NAMALWA (cell line): ENCODE measurements around the gene KLHL17.
A peak's percentile ranks its signal among the peaks of the same experiment; 100 is the strongest.

Experiments
- DNase-seq: peaks from one replicate; pipeline ENCODE4 v3.0.0-alpha.2; 2015; ENCODE audit warnings: low spot score

KLHL17 gene

GRCh38 chr1:923131-923990 lies 37.0 kb upstream of the KLHL17 start, which contains the start of gene SAMD11:
Gene SAMD11, plus strand, starts transcription at chr1:923923. Its CDS starts 509 bp downstream, at chr1:924432.
- peak; percentile 61 for DNase-seq

GRCh38 chr1:923991-924655 lies 36.3 kb upstream of the KLHL17 start:
- no peak for DNase-seq

GRCh38 chr1:924656-925560 lies 35.5 kb upstream of the KLHL17 start:
- DNase-seq: no peak

- no peak for DNase-seq
Measured at GRCh38 chr1:925561-926421, 34.6 kb upstream of the KLHL17 start.

DNA sequence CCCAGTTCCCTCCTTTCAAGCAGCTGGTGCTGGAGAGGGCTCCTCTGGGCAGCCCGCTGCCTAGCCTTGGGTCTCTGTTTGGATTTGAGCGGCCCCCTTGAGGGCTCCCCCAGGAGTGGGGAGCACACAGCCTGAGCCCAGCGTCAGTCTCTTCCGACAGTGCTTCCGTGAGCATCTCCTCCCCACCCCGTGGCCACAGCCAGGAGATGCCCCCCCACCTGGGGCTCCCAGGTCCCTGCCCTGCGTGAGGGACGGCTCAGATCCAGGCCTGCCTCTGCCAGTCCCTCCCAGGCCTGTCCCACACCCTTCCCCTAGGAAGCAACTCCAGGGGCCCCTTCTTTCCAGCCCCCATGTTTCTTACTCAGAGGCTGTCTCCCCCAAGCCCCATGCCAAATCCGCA lies 33.1 kb upstream of the KLHL17 start:
- no peak for DNase-seq

- DNase-seq: no peak
Measured at GRCh38 chr1:927748-928147, 32.6 kb upstream of the KLHL17 start.

DNA sequence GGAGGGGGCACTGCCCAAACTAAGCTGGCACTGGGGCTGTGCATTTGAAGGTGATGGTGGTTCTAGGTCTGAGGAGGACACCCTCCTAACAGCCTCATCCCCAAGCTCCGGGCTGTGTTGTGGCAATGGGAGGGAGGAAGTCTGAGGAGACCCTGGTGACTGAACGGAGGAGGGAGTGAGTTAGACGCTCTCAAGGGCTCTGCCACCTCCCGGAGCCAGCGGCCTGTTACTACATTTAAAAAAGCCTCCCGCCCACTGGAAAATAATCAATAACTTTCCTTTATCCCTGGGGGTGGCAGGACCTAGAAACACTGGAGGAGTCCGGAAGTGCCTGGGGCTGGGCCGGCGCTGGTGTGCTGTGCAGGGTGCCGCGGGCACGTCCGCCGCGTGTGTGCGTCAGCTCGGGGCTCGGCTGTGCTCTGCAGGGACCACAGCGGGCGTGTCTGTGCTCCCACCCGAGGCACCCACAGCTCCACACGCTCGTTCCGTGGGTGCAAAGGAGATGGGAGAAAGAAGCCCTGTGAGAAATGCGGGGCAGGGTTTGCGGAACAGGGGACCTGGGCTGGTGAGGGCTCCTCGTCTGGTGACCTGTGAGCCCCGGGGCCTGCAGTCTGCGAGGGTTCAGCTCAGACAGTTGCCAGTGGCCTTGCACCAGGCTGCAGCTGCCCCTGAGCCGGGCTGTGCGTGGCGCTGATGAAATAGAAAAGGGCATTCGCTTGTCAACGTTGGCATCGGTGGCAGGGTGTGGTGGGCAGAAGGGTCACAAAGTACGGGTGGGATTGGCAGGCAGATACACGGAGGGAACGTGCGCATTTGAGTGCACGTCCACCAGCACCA lies 31.3 kb upstream of the KLHL17 start:
- no peak for DNase-seq

DNA sequence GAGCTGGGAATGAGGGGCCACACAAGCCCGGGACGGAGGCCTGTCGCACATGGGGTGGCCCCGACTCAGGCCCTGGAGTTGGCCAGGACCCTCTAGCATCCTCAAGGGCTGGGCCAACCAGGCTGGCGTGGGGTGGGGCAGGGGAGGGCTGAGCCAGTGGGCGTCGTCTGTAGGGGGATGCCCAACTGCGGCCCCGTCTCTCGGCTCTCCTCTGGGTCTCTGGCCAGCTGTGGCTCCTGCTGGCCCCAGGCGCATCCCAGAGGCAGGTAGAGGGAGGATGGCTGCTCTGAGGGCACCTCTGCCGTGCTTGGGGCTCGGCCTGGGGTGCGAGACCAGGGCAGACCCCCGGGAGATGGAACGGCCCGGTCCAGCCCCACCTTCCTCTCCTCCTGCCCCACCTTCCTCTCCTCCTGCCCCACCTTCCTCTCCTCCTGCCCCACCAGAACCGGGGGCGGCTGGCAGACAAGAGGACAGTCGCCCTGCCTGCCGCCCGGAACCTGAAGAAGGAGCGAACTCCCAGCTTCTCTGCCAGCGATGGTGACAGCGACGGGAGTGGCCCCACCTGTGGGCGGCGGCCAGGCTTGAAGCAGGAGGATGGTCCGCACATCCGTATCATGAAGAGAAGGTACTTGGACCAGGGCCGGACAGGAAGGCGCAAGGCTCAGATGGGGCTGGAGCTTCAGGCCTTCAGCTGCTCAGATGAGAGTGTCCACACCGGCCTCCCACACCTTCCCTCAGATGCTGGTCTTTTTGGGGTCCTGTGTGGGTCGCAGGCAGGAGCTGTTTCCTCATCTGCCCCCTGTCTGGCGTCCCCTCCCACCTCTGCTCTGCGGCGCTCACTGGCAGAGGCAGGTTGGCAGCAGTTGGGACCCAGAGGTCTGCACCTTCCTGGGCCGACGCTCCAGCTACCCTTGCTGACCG lies 30.4 kb upstream of the KLHL17 start:
- no peak for DNase-seq

GRCh38 chr1:930633-931138 lies 29.7 kb upstream of the KLHL17 start:
- DNase-seq: no peak

DNA sequence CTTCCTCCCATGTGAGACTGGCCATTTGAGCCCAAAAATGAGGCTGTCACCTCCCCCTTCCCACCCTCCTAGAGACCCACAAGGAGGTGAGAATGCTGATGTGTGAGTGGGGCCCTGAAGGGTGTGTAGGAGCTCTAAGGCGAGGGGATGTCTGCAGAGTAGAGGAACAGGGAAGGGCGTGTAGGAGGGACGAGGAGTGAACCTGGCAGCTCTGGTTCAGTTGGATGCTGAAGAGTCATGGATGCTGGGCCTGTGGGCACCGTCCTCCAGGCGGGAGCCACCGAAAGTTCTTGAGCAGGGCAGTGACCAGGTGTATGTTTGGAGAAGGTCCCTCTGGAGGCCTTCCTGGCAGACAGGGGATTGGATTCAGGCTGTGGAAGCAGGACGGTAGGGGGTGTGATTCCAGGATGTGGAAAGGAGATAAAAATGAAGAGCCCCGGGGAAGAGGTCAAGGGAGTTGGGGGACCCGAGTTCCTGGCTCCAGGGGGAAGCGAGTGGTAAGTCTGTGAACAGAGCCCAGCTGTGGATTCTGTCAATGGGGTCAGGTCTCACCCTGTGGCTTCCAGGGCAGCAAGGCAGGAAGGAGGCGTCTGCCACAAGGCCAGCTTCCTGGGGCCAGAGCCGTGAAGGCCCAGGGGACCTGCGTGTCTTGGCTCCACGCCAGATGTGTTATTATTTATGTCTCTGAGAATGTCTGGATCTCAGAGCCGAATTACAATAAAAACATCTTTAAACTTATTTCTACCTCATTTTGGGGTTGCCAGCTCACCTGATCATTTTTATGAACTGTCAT lies 28.8 kb upstream of the KLHL17 start:
- DNase-seq: peak; percentile 47

GRCh38 chr1:932173-932510 lies 28.2 kb upstream of the KLHL17 start:
- DNase-seq: no peak

GRCh38 chr1:932776-933602 lies 27.4 kb upstream of the KLHL17 start:
- DNase-seq: no peak

- no peak for DNase-seq
Measured at GRCh38 chr1:933603-933940, 26.8 kb upstream of the KLHL17 start.

GRCh38 chr1:934991-935750 lies 25.2 kb upstream of the KLHL17 start:
- DNase-seq: no peak

- peak; percentile 69 for DNase-seq
Measured at GRCh38 chr1:935751-936231, 24.6 kb upstream of the KLHL17 start.

- DNase-seq: no peak
Measured at GRCh38 chr1:936348-937264, 23.8 kb upstream of the KLHL17 start.
